Activated T-helper 2 cell treated with anti-CD3 and anti-CD28 coated beads, Interferon-gamma antibody, Interleukin-2, Interleukin-4, amounts not matched to agents 10 μg/mL and 5 μg/mL and 100 μg/mL, durations not matched to agents 14 hours and 24 hours and 36 hours (primary cell): ENCODE results near the gene SLC23A2. TPM values are rescaled to one million over a fixed set of nuclear protein-coding genes. Genes with fewer than 3 reads are reported as not detected.

Experiments
- DNase-seq: peaks from one replicate; pipeline ENCODE4 v3.0.0; 2021; ENCODE audit warnings: low spot score
- H3K27ac Mint-ChIP-seq: one replicate; pipeline ENCODE4 v1.8.0; 2021; ENCODE audit warnings: mixed read lengths
- H3K27me3 Mint-ChIP-seq: one replicate; pipeline ENCODE4 v1.8.0; 2021; ENCODE audit warnings: low read depth, mixed read lengths
- H3K36me3 Mint-ChIP-seq: one replicate; pipeline ENCODE4 v1.8.0; 2021; ENCODE audit warnings: low read depth, mixed read lengths
- H3K4me1 Mint-ChIP-seq: one replicate; pipeline ENCODE4 v1.8.0; 2021; ENCODE audit warnings: low read depth, mixed read lengths
- H3K4me3 Mint-ChIP-seq: one replicate; pipeline ENCODE4 v1.8.0; 2021; ENCODE audit warnings: low read depth, mild to moderate bottlenecking, moderate library complexity, mixed read lengths
- H3K9me3 Mint-ChIP-seq: one replicate; pipeline ENCODE4 v1.8.0; 2021; ENCODE audit warnings: mixed read lengths
- intact Hi-C: fragments of 100-400 bp; cut with micrococcal nuclease; formaldehyde crosslinking; loops from one replicate; pipeline ENCODE4 v1.15.1; 2023
- total RNA-seq: library from RNA; stranded (reverse); gene quantifications from 2 replicates; pipeline ENCODE4 v1.2.3, GENCODE V29; 2022

Gene SLC23A2
- total RNA-seq, 1 donor from 2014 or later, result 21.3 TPM

- no peak for DNase-seq
- Mint-ChIP-seq H3K27me3 (no peaks in the 10 kb centered on the region), H3K9me3 (peaks cover 5% of the 10 kb centered on the region), H3K27ac (no peak overlapping the region), H3K4me3 (no peak overlapping the region), H3K4me1 (peaks cover 26% of the 10 kb centered on the region), H3K36me3 (peaks cover 25% of the 10 kb centered on the region)
- intact Hi-C loops, result loop anchor here (10.0 kb wide), 1 partner anchor 347 kb away; no protein-coding TSS in a partner anchor
Measured at GRCh38 chr20:4952229-4952628, 49.1 kb downstream of the SLC23A2 start.

DNA sequence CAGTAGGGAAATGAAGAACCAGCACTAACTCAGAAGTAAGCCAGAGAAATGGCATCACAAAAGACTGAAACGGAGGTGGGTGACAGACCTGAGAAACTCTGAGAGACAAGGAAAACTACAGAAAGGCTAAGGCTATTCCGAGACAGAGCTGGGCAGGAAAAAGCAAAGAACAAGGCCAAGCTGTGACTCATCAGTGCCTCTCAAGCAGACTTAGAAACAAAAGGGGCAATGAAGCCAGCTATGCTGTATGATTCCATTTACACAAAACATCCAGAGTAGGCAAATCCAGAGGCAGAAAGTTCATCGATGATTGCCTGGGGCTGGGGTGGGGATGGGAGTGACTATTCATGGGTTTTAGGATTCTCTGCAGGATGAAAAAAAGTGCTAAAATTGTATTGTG is 50.0 kb downstream of the SLC23A2 start:
- H3K36me3 Mint-ChIP-seq, result peaks cover 29% of the 10 kb centered on the region
- peaks cover 30% of the 10 kb centered on the region for H3K4me1 Mint-ChIP-seq
- H3K4me3 Mint-ChIP-seq, result no peak overlapping the region
- no peaks in the 10 kb centered on the region for H3K27me3 Mint-ChIP-seq
- H3K27ac Mint-ChIP-seq, result no peak overlapping the region
- intact Hi-C loops, result loop anchor here (10.0 kb wide), 1 partner anchor 346 kb away; no protein-coding TSS in a partner anchor
- DNase-seq, result no peak
- H3K9me3 Mint-ChIP-seq, result peaks cover 5% of the 10 kb centered on the region

DNA sequence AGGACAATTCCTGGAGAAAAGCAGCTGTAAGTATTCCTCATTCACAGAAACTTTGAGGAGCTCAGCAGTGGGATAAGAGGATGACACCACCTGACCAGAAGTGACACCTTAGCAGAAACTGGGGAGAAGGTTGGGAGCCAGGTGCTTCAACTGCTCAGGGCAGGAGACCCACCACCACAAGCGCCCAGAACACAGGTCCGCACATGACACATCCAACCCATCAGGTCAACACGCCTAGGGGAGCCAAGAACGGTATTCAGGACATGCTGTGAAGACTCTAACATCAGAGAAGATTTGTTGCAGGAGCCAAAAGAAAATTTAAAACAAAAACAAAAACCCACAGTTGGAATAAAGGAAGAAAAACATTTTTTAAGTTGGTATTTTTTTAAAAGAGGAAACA is 50.5 kb downstream of the SLC23A2 start:
- Mint-ChIP-seq H3K4me3 (no peak overlapping the region), H3K27me3 (no peaks in the 10 kb centered on the region), H3K27ac (no peak overlapping the region), H3K36me3 (peaks cover 29% of the 10 kb centered on the region), H3K9me3 (peaks cover 5% of the 10 kb centered on the region), H3K4me1 (peaks cover 28% of the 10 kb centered on the region)
- intact Hi-C loops, result loop anchor here (10.0 kb wide), 1 partner anchor 346 kb away; no protein-coding TSS in a partner anchor
- no peak for DNase-seq

DNA sequence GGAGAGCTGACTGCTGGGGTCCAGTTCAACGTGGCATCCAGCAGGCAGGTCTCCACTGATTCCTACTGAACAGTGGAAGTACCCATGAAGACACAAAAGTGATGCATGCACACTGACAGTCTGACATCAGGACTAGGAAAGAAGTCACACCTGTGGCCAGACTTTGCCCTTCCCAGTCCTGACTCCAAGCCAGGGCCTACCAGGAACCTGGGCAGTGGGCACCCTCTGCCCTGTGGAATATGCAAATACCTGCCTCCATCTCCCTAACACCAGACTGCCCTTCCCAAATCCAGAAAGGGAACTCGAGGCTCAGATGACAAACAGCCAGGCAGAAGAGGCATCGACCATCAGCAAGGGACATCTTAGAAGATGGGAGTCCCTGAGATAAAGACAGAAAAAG is 50.9 kb downstream of the SLC23A2 start:
- H3K27ac Mint-ChIP-seq, result no peak overlapping the region
- H3K27me3 Mint-ChIP-seq, result no peaks in the 10 kb centered on the region
- H3K4me3 Mint-ChIP-seq, result no peak overlapping the region
- intact Hi-C loops, result loop anchor here (10.0 kb wide), 1 partner anchor 346 kb away; no protein-coding TSS in a partner anchor
- peaks cover 29% of the 10 kb centered on the region for H3K36me3 Mint-ChIP-seq
- H3K9me3 Mint-ChIP-seq, result peaks cover 5% of the 10 kb centered on the region
- no peak for DNase-seq
- peaks cover 25% of the 10 kb centered on the region for H3K4me1 Mint-ChIP-seq

DNA sequence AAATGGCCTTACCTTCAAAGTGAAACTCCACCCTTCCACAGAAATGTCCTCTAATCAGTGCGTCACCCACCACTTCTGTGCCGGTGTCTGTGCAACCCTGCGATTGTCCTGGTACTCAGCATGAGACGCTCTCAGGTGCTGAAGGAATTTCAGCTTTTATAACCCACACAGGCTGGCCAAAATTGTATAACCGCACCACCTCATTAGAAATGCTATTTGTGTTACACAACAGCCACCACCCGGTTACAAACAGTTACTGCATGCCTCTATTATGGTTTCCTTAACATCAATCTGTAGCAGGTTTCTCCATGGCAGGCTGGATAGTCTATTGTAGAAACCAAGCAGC is 51.5 kb downstream of the SLC23A2 start:
- H3K4me3 Mint-ChIP-seq, result peak overlapping the region; percentile 0
- peak overlapping the region; percentile 4 for H3K27ac Mint-ChIP-seq
- H3K9me3 Mint-ChIP-seq, result peaks cover 5% of the 10 kb centered on the region
- no peaks in the 10 kb centered on the region for H3K27me3 Mint-ChIP-seq
- H3K36me3 Mint-ChIP-seq, result peaks cover 29% of the 10 kb centered on the region
- intact Hi-C loops, result loop anchor here (10.0 kb wide), 1 partner anchor 345 kb away; no protein-coding TSS in a partner anchor
- no peak for DNase-seq
- H3K4me1 Mint-ChIP-seq, result peaks cover 24% of the 10 kb centered on the region

DNA sequence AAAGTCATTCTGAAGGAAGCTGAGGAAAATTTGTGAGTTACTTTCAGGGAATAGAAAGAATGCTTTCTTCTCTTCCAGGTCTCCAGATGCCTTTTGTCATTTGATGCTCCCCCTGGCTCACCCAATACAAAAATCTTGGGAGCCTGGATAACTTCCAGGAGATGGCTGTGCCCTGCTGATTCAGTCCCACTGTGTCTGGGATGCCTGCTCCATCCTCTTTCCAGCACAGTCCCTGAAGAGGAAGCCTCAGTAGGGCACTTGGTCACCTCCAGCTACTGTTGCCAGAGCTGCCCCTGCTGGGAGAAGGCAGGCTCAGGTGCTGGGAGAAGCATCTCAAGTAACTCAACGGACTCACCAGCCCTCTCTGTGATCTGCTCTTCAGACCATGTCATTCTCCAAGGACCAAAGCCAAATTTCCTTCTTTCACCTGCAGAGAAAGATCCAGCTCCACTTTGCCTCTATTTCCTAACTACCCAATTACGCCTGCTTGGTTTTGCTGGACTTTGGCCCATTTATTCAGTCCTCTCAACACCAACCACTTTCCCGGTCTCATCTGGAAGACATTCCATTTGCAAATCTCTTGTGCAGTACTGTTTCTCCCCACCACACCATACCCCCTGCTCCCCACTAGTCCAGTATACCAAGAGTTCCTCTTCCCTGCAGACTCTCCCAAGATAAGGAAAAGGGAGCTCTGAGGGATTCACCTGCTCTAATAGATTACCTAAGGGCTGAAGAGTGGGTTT is 53.3 kb downstream of the SLC23A2 start:
- Mint-ChIP-seq H3K36me3 (peaks cover 29% of the 10 kb centered on the region), H3K9me3 (peaks cover 5% of the 10 kb centered on the region), H3K4me1 (peaks cover 24% of the 10 kb centered on the region), H3K27me3 (no peaks in the 10 kb centered on the region), H3K27ac (no peak overlapping the region), H3K4me3 (no peak overlapping the region)
- intact Hi-C loops, result no loop called here
- no peak for DNase-seq

DNA sequence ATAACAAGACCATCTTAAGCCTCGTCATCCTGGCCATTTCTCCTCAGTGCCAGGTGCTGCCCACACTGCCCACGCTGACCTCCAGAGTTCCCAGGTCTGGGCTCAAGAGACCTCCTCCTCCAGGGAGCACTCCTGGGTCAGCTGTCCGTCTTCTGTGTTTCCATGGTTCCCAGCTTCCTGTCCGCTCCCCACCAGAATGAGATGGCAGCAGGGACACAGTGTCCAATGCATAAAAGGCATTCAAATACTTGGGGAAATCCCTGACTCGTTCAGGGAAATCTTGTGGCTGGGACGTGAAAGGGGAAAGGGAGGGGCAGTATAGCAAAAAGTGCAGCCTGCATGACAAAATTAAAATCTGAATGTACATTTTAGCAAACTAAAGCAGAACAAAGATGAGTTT is 54.3 kb downstream of the SLC23A2 start:
- Mint-ChIP-seq H3K4me3 (no peak overlapping the region), H3K36me3 (peaks cover 24% of the 10 kb centered on the region), H3K27ac (no peak overlapping the region), H3K27me3 (no peaks in the 10 kb centered on the region), H3K9me3 (peaks cover under 1% of the 10 kb centered on the region), H3K4me1 (peaks cover 29% of the 10 kb centered on the region)
- no peak for DNase-seq
- intact Hi-C loops, result no loop called here

- Mint-ChIP-seq H3K36me3 (peaks cover 24% of the 10 kb centered on the region), H3K4me3 (no peak overlapping the region), H3K27me3 (no peaks in the 10 kb centered on the region), H3K4me1 (peaks cover 31% of the 10 kb centered on the region), H3K9me3 (no peaks in the 10 kb centered on the region), H3K27ac (no peak overlapping the region)
- no peak for DNase-seq
- intact Hi-C loops, result no loop called here
Measured at GRCh38 chr20:4946585-4946984, 54.7 kb downstream of the SLC23A2 start.

DNA sequence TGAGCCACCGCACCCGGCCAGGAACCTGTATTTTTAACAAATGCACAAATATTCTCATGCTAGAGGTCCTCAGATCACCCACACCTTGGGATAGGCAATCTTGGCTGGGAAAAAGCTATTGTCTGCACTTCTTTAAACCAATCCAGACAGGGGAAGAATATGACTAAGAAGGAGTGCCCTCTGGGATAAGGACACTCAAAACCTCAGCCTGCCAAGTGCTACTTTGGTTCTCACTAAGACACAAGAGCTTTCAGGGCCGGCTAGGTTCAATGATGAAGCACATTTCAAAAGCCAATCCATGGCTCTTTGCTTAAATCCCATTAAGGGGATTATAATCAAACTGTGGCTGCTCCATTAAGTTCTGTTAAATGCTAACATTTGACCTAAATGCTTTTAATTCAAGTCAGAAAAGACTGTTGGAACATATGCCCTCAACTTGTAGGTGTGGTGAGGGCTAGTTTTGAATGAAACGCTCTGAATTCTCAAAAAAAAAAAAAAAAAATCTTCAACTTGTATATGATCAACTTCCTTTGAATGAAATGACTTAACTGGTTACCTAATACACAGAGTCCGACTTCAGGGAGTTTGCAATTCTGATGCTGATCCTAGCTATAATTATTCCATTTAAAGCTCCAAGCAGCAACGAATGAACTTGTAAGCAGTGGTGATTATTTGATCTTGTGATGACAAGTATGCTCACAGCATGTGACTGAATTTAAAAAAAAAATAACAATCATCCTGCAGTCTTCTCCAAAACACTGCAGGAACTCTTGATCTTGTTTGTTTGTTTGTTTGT is 56.6 kb downstream of the SLC23A2 start:
- no peak overlapping the region for H3K4me3 Mint-ChIP-seq
- intact Hi-C loops, result no loop called here
- H3K4me1 Mint-ChIP-seq, result peaks cover 22% of the 10 kb centered on the region
- H3K27ac Mint-ChIP-seq, result no peak overlapping the region
- H3K36me3 Mint-ChIP-seq, result peaks cover 20% of the 10 kb centered on the region
- no peaks in the 10 kb centered on the region for H3K9me3 Mint-ChIP-seq
- DNase-seq, result no peak
- H3K27me3 Mint-ChIP-seq, result no peaks in the 10 kb centered on the region

DNA sequence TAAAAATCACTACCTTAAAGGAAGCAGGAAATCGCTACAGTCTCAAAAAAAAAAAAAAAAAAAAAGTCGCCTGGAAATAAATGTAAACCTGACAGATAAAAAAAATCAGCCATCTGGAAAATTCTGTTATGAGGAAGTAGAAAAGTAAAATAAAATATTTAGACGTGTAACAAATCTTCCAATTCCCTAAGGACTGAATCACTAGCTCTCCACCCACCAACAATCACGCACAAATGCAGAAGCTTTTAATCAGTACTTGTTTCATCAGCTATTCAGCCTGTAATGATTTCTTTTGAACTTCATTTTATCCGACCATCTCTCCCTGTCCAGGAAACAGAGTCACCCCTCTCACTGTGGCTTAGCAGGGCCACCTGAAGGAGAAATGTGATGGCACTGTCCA is 59.0 kb downstream of the SLC23A2 start:
- Mint-ChIP-seq H3K27me3 (no peaks in the 10 kb centered on the region), H3K36me3 (peaks cover 11% of the 10 kb centered on the region), H3K4me3 (no peak overlapping the region), H3K27ac (no peak overlapping the region), H3K4me1 (peaks cover 12% of the 10 kb centered on the region), H3K9me3 (no peaks in the 10 kb centered on the region)
- no peak for DNase-seq
- intact Hi-C loops, result no loop called here

DNA sequence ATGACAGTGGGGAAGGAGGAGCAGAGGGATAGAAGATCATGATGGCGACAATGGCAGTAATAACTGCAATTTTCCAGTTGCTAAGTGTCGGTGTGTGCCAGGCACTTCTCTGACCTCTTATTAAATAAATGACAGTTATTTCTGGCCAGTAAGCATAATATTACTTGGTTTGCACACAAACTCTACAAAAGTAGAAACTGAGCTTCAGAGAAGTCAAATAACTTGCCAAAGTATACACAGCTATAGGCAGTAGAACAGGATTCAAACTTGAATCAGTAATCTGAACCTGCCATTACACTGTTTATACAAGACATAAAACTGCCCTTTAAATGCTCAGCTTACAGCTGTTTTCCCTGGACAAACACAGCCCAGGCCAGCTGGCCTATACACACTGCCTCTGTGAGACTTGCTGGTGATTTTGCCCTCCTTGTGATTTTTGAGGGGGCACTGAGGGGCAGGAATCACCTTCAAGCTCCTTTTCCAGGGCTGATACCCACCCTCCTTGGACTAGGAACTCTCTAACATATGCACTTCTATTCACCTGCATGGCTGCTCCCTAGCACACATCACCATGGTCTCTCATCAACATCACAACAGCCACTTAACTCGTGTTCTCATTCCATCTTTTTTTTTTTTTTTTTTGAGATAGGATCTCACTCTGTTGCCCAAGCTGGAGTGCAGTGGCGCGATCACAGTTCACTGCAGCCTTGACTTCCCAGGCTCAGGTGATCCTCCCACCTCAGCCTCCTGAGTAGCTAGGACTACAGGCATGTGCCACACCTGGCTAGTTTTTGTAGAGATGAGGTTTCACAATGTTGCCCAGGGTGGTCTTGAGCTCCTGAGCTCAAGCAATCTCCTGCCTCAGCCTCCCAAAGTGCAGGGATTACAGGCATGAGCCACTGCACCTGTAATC is 63.6 kb downstream of the SLC23A2 start:
- H3K36me3 Mint-ChIP-seq, result peaks cover 7% of the 10 kb centered on the region
- intact Hi-C loops, result no loop called here
- H3K27me3 Mint-ChIP-seq, result no peaks in the 10 kb centered on the region
- no peak overlapping the region for H3K27ac Mint-ChIP-seq
- no peaks in the 10 kb centered on the region for H3K9me3 Mint-ChIP-seq
- peaks cover 7% of the 10 kb centered on the region for H3K4me1 Mint-ChIP-seq
- DNase-seq, result no peak
- no peak overlapping the region for H3K4me3 Mint-ChIP-seq

- no peak for DNase-seq
- no peaks in the 10 kb centered on the region for H3K27me3 Mint-ChIP-seq
- H3K9me3 Mint-ChIP-seq, result no peaks in the 10 kb centered on the region
- no peak overlapping the region for H3K27ac Mint-ChIP-seq
- H3K4me3 Mint-ChIP-seq, result no peak overlapping the region
- H3K36me3 Mint-ChIP-seq, result peaks cover 7% of the 10 kb centered on the region
- H3K4me1 Mint-ChIP-seq, result peaks cover under 1% of the 10 kb centered on the region
- intact Hi-C loops, result no loop called here
Measured at GRCh38 chr20:4936851-4937406, 64.4 kb downstream of the SLC23A2 start.
